IMR-90 (cell line): ENCODE results near the gene CDKL5. TPM values are rescaled to one million over a fixed set of nuclear protein-coding genes. Genes with fewer than 3 reads are reported as not detected.

Experiments
- ATAC-seq: fragments of 200-7000 bp; cut with Tn5 transposase; 2 replicates; pipeline ENCODE4 v1.9.1; 2020; ENCODE audit warnings: low read depth, mild to moderate bottlenecking, moderate library complexity
- BruUV-seq: library from RNA; stranded (reverse); fragments of 400-500 nt; replicated peaks from 2 replicates; lab custom pipeline; 2021; lab: Mats Ljungman, UMichigan
- CTCF ChIA-PET: fragments of 300-600 bp; formaldehyde crosslinking; extraction: SDS; loops from one replicate; lab custom pipeline; 2021; ENCODE audit warnings: antibody characterized with exemption; lab: Yijun Ruan, JAX
- POLR2A ChIA-PET: fragments of 300-600 bp; sonication (Branson Sonifier 250); formaldehyde crosslinking; loops from one replicate; lab custom pipeline; 2022; ENCODE audit warnings: antibody characterized with exemption; ENCODE audit not compliant: unreplicated experiment; lab: Charles Lee
- DNase-seq: peaks from one replicate; pipeline ENCODE4 v3.0.0; 2013
- H2AFZ ChIP-seq: replicated peaks from 2 replicates; pipeline ENCODE3; 2013; ENCODE audit warnings: low read length, mild to moderate bottlenecking; ENCODE audit not compliant: poor library complexity
- H2AK5ac ChIP-seq: 2 replicates; pipeline ENCODE4 v1.6.1; 2013; ENCODE audit warnings: low read depth, low read length, inconsistent platforms
- H2AK9ac ChIP-seq: replicated peaks from 2 replicates; pipeline ENCODE3; 2013; ENCODE audit warnings: mild to moderate bottlenecking, low read depth, low read length, moderate library complexity; ENCODE audit not compliant: poor library complexity
- H2BK120ac ChIP-seq: 2 replicates; pipeline ENCODE4 v1.6.1; 2013; ENCODE audit warnings: low read depth, low read length, inconsistent platforms
- H2BK15ac ChIP-seq: 3 replicates; pipeline ENCODE4 v1.6.1; 2013; ENCODE audit warnings: low read depth, low read length, inconsistent platforms
- H2BK20ac ChIP-seq: 2 replicates; pipeline ENCODE4 v1.6.1; 2013; ENCODE audit warnings: low read depth, mild to moderate bottlenecking, inconsistent platforms, low read length, moderate library complexity
- H2BK5ac ChIP-seq: 2 replicates; pipeline ENCODE4 v1.6.1; 2013; ENCODE audit warnings: mild to moderate bottlenecking, low read depth, low read length, inconsistent platforms; ENCODE audit not compliant: poor library complexity, severe bottlenecking
- H3K14ac ChIP-seq: replicated peaks from 2 replicates; pipeline ENCODE4 v1.6.1; 2013; ENCODE audit warnings: low read depth, low read length, inconsistent platforms
- H3K18ac ChIP-seq: 2 replicates; pipeline ENCODE4 v1.6.1; 2013; ENCODE audit warnings: low read depth, low read length, control low read depth
- H3K23ac ChIP-seq: 2 replicates; pipeline ENCODE4 v1.6.1; 2013; ENCODE audit warnings: low read depth, low read length, inconsistent platforms
- H3K27ac ChIP-seq: 2 replicates; pipeline ENCODE4 v1.5.1; 2013; ENCODE audit warnings: mild to moderate bottlenecking, control low read depth, low read length; ENCODE audit not compliant: insufficient read depth
- H3K27me3 ChIP-seq: 2 replicates; pipeline ENCODE4 v1.6.1; 2013; ENCODE audit warnings: low read length; ENCODE audit not compliant: control insufficient read depth, insufficient read depth
- H3K36me3 ChIP-seq: 2 replicates; pipeline ENCODE4 v1.6.1; 2013; ENCODE audit warnings: low read length, mixed read lengths; ENCODE audit not compliant: control insufficient read depth, insufficient read depth
- H3K4ac ChIP-seq: 2 replicates; pipeline ENCODE4 v1.6.1; 2013; ENCODE audit warnings: low read depth, low read length, inconsistent platforms
- H3K4me1 ChIP-seq: 2 replicates; pipeline ENCODE4 v1.6.1; 2013; ENCODE audit warnings: low read length, mixed read lengths; ENCODE audit not compliant: control insufficient read depth, insufficient read depth
- H3K4me2 ChIP-seq: 2 replicates; pipeline ENCODE4 v1.6.1; 2013; ENCODE audit warnings: low read depth, mild to moderate bottlenecking, control low read depth, low read length, moderate library complexity
- H3K4me3 ChIP-seq: 2 replicates; pipeline ENCODE4 v1.5.1; 2013; ENCODE audit warnings: low read depth, mild to moderate bottlenecking, control low read depth, low read length, moderate library complexity; ENCODE audit not compliant: insufficient read depth
- H3K56ac ChIP-seq: 2 replicates; pipeline ENCODE4 v1.6.1; 2013; ENCODE audit warnings: low read length, inconsistent platforms; ENCODE audit not compliant: insufficient read depth; ENCODE audit errors: extremely low read depth
- H3K79me1 ChIP-seq, 2 experiments: 2 replicates each; pipeline ENCODE4 v1.6.1; 2013; ENCODE audit warnings: low read length in 2 of 2, inconsistent platforms in 1 of 2, low read depth in 1 of 2
- H3K9ac ChIP-seq: 2 replicates; pipeline ENCODE4 v1.6.1; 2013; ENCODE audit warnings: low read depth, low read length, control low read depth
- H3K9me1 ChIP-seq: 2 replicates; pipeline ENCODE4 v1.6.1; 2013; ENCODE audit warnings: low read length, inconsistent platforms; ENCODE audit not compliant: insufficient read depth
- H3K9me3 ChIP-seq: 2 replicates; pipeline ENCODE4 v1.6.1; 2013; ENCODE audit warnings: low read length; ENCODE audit not compliant: control insufficient read depth, insufficient read depth
- H4K20me1 ChIP-seq: 2 replicates; pipeline ENCODE4 v1.6.1; 2013; ENCODE audit warnings: low read length, inconsistent platforms; ENCODE audit not compliant: insufficient read depth
- H4K5ac ChIP-seq: 2 replicates; pipeline ENCODE4 v1.6.1; 2013; ENCODE audit warnings: mild to moderate bottlenecking, low read depth, low read length, control low read depth
- H4K8ac ChIP-seq, 2 experiments: 2 replicates each; pipeline ENCODE4 v1.6.1; 2013; ENCODE audit warnings: low read depth in 2 of 2, low read length in 2 of 2, control low read depth in 1 of 2, inconsistent platforms in 1 of 2
- H4K91ac ChIP-seq: 2 replicates; pipeline ENCODE4 v1.6.1; 2013; ENCODE audit warnings: low read depth, low read length, inconsistent platforms; ENCODE audit not compliant: insufficient read depth
- BHLHE40 ChIP-seq: fragments of 150-350 bp; IDR thresholded peaks from 2 replicates; pipeline ENCODE4 v1.6.1; 2016; ENCODE audit warnings: mild to moderate bottlenecking, low read depth, low read length
- CEBPB ChIP-seq: IDR thresholded peaks from 2 replicates; pipeline ENCODE4 v1.6.1; 2012; ENCODE audit warnings: low read depth, low read length, improper control_type of control experiment
- CHD1 ChIP-seq: IDR thresholded peaks from 2 replicates; pipeline ENCODE4 v1.6.1; 2012; ENCODE audit warnings: low read depth, low read length, improper control_type of control experiment
- FOS ChIP-seq: fragments of 150-350 bp; IDR thresholded peaks from 2 replicates; pipeline ENCODE4 v1.6.1; 2016; ENCODE audit warnings: low read depth, low read length
- MAFK ChIP-seq: IDR thresholded peaks from 2 replicates; pipeline ENCODE4 v1.6.1; 2012; ENCODE audit warnings: low read depth, low read length, improper control_type of control experiment
- MAZ ChIP-seq: IDR thresholded peaks from 2 replicates; pipeline ENCODE4 v1.6.1; 2012; ENCODE audit warnings: low read depth, mild to moderate bottlenecking, low read length, improper control_type of control experiment, moderate library complexity, borderline replicate concordance
- MXI1 ChIP-seq: IDR thresholded peaks from 2 replicates; pipeline ENCODE4 v1.6.1; 2012; ENCODE audit warnings: low read depth, mild to moderate bottlenecking, low read length, moderate library complexity, borderline replicate concordance
- NFE2L2 ChIP-seq: fragments of 150-350 bp; IDR thresholded peaks from 2 replicates; pipeline ENCODE4 v1.6.1; 2016; ENCODE audit warnings: low read depth, mild to moderate bottlenecking, low read length
- POLR2A ChIP-seq: IDR thresholded peaks from 2 replicates; pipeline ENCODE4 v1.6.1; 2012; ENCODE audit warnings: mild to moderate bottlenecking, low read depth, low read length
- RAD21 ChIP-seq: IDR thresholded peaks from 2 replicates; pipeline ENCODE4 v1.6.1; 2012; ENCODE audit warnings: low read length, improper control_type of control experiment
- RCOR1 ChIP-seq: IDR thresholded peaks from 2 replicates; pipeline ENCODE4 v1.6.1; 2012; ENCODE audit warnings: mild to moderate bottlenecking, low read length, improper control_type of control experiment; ENCODE audit not compliant: insufficient replicate concordance
- RFX5 ChIP-seq: IDR thresholded peaks from 2 replicates; pipeline ENCODE4 v1.8.0; 2012; ENCODE audit warnings: low read depth, mild to moderate bottlenecking, low read length, moderate library complexity
- SMC3 ChIP-seq: fragments of 150-350 bp; IDR thresholded peaks from 2 replicates; pipeline ENCODE4 v1.6.1; 2016; ENCODE audit warnings: low read depth, mild to moderate bottlenecking, antibody characterized with exemption, low read length, moderate library complexity
- WGBS, 2 experiments: methylation state at CpG; one replicate each; pipeline versions ENCODE4 v1.1.5 to v1.1.7; 2013; ENCODE audit warnings: missing lambda C conversion rate in 2 of 2; ENCODE audit not compliant: insufficient read length in 1 of 2; ENCODE audit errors: extremely low coverage in 2 of 2; 5-methylcytosine and 5-hydroxymethylcytosine counted together
- dilution Hi-C: fragments of 300-500 bp; cut with HindIII; formaldehyde crosslinking; loops from one replicate; pipeline ENCODE4 v1.14.3; 2018; ENCODE audit warnings: low sequenced_read_pairs; ENCODE audit not compliant: unreplicated experiment
- in situ Hi-C: fragments of 300-500 bp; cut with MboI; formaldehyde crosslinking; loops from 3 replicates; pipeline ENCODE4 v1.14.3; 2019; ENCODE audit warnings: low sequenced_read_pairs, inconsistent platforms, mixed read lengths
- intact Hi-C: fragments of 100-400 bp; cut with micrococcal nuclease; formaldehyde crosslinking; loops from 2 replicates; pipeline ENCODE4 v1.10.0; 2022
- polyA plus RNA-seq, 3 experiments: library from polyadenylated mRNA; depleted of rRNA; stranded (reverse); fragments of >200 nt; gene quantifications; 2 replicates each; pipeline ENCODE4 v1.2.3, GENCODE V29; 2012; ENCODE audit warnings: low replicate concordance in 1 of 3
- total RNA-seq: library from RNA; depleted of rRNA; stranded (reverse); fragments of >200 nt; gene quantifications from 2 replicates; pipeline ENCODE4 v1.2.3, GENCODE V29; 2012
- TF ChIP-seq, protein P1 (sequence below): fragments of 150-350 bp; IDR thresholded peaks from 2 replicates; pipeline ENCODE4 v1.6.1; 2017; ENCODE audit warnings: mild to moderate bottlenecking, antibody characterized with exemption, low read length, low read depth
- TF ChIP-seq, protein P2 (sequence below): fragments of 150-350 bp; IDR thresholded peaks from 2 replicates; pipeline ENCODE4 v1.6.1; 2016; ENCODE audit warnings: low read depth, mild to moderate bottlenecking, low read length, moderate library complexity, borderline replicate concordance
- TF ChIP-seq, protein P3 (sequence below): conservative IDR thresholded peaks from 2 replicates; pipeline ENCODE4 v1.5.1; 2012; ENCODE audit warnings: mild to moderate bottlenecking, low read depth, low read length, improper control_type of control experiment

CDKL5 gene
- total and polyA plus RNA-seq, 2 of the 4 experiments (the other 2 are of a cell fraction), result 3.5 to 9.7 TPM

DNA sequence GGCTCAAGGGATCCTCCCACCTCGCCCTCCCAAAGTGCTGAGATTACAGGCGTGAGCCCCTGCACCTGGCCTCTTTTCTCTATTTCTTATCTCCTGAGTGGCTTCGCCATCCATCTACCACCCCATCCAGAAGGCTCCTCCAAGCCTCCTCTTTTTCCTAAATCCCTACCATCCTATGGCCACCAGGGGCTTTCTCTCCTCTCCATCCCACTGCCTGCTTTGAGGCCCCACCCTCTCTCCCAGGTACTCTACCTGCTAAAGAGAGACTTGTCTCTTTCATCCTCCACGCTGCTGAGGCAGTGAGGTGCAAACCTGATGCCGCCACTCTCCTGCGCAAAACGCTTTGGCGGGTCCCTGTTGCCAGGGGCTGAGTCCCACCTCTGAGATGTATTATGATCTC is 239.5 kb downstream of the CDKL5 start:
- no peak overlapping the region for H2AFZ ChIP-seq
- no peak overlapping the region for H2AK5ac ChIP-seq
- no peak overlapping the region for H3K23ac ChIP-seq
- TF ChIP-seq, protein P1, sequence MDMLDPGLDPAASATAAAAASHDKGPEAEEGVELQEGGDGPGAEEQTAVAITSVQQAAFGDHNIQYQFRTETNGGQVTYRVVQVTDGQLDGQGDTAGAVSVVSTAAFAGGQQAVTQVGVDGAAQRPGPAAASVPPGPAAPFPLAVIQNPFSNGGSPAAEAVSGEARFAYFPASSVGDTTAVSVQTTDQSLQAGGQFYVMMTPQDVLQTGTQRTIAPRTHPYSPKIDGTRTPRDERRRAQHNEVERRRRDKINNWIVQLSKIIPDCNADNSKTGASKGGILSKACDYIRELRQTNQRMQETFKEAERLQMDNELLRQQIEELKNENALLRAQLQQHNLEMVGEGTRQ, result no peak
- TF ChIP-seq, protein P2, sequence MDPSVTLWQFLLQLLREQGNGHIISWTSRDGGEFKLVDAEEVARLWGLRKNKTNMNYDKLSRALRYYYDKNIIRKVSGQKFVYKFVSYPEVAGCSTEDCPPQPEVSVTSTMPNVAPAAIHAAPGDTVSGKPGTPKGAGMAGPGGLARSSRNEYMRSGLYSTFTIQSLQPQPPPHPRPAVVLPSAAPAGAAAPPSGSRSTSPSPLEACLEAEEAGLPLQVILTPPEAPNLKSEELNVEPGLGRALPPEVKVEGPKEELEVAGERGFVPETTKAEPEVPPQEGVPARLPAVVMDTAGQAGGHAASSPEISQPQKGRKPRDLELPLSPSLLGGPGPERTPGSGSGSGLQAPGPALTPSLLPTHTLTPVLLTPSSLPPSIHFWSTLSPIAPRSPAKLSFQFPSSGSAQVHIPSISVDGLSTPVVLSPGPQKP, result no peak
- no peak for TF ChIP-seq POLR2A
- no peak for TF ChIP-seq NFE2L2
- TF ChIP-seq MXI1, result no peak
- no peak for TF ChIP-seq FOS
- no peak for TF ChIP-seq MAFK
- TF ChIP-seq CHD1, result no peak
- no peak for TF ChIP-seq BHLHE40
- TF ChIP-seq CEBPB, result no peak
- TF ChIP-seq SMC3, result no peak
- no peak for TF ChIP-seq RAD21
- no peak for TF ChIP-seq MAZ
- no peak for TF ChIP-seq RCOR1
- TF ChIP-seq, protein P3, sequence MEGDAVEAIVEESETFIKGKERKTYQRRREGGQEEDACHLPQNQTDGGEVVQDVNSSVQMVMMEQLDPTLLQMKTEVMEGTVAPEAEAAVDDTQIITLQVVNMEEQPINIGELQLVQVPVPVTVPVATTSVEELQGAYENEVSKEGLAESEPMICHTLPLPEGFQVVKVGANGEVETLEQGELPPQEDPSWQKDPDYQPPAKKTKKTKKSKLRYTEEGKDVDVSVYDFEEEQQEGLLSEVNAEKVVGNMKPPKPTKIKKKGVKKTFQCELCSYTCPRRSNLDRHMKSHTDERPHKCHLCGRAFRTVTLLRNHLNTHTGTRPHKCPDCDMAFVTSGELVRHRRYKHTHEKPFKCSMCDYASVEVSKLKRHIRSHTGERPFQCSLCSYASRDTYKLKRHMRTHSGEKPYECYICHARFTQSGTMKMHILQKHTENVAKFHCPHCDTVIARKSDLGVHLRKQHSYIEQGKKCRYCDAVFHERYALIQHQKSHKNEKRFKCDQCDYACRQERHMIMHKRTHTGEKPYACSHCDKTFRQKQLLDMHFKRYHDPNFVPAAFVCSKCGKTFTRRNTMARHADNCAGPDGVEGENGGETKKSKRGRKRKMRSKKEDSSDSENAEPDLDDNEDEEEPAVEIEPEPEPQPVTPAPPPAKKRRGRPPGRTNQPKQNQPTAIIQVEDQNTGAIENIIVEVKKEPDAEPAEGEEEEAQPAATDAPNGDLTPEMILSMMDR, result no peak
- TF ChIP-seq RFX5, result no peak
- no peak overlapping the region for H4K91ac ChIP-seq
- no peaks in the 10 kb centered on the region for H3K9me3 ChIP-seq
- H2BK120ac ChIP-seq, result no peak overlapping the region
- H3K4ac ChIP-seq, result no peak overlapping the region
- no peak overlapping the region for H2BK15ac ChIP-seq
- no peak overlapping the region for H4K8ac ChIP-seq
- no peaks in the 10 kb centered on the region for H4K20me1 ChIP-seq
- CTCF ChIA-PET, result no interaction called here
- intact Hi-C loops (no loop called here), dilution Hi-C loops (no loop called here), in situ Hi-C loops (no loop called here)
- DNase-seq (no peak), ATAC-seq (no peak)
- H4K5ac ChIP-seq, result no peak overlapping the region
- H3K4me3 ChIP-seq, result no peak overlapping the region
- H3K18ac ChIP-seq, result no peak overlapping the region
- no peak overlapping the region for H3K9ac ChIP-seq
- no peaks in the 10 kb centered on the region for H3K36me3 ChIP-seq
- H3K27me3 ChIP-seq, result no peaks in the 10 kb centered on the region
- no peak overlapping the region for H3K14ac ChIP-seq
- H3K9me1 ChIP-seq, result no peaks in the 10 kb centered on the region
- no TSS peak for BruUV-seq
- H2AK9ac ChIP-seq, result no peak overlapping the region
- H3K4me1 ChIP-seq, result no peaks in the 10 kb centered on the region
- H2BK5ac ChIP-seq, result no peak overlapping the region
- no peak overlapping the region for H2BK20ac ChIP-seq
- no peaks in the 10 kb centered on the region for H3K79me1 ChIP-seq
- H3K27ac ChIP-seq, result no peak overlapping the region
- H3K4me2 ChIP-seq, result no peak overlapping the region
- 50% methylated on average over 3 of the region's 8 CpGs; no CpG with 5 or more reads in 1 of the 2 experiments for WGBS, 2 experiments
- H3K56ac ChIP-seq, result no peak overlapping the region
- POLR2A ChIA-PET, result no interaction called here
